ENCODE results near the gene TRIM62. TPM values are rescaled to one million over a fixed set of nuclear protein-coding genes. Genes with fewer than 3 reads are reported as not detected.

The TRIM62 gene
- total RNA-seq, 4 donors from 2014 or later, result 25.8 to 41.4 (median 34.0) TPM

DNA sequence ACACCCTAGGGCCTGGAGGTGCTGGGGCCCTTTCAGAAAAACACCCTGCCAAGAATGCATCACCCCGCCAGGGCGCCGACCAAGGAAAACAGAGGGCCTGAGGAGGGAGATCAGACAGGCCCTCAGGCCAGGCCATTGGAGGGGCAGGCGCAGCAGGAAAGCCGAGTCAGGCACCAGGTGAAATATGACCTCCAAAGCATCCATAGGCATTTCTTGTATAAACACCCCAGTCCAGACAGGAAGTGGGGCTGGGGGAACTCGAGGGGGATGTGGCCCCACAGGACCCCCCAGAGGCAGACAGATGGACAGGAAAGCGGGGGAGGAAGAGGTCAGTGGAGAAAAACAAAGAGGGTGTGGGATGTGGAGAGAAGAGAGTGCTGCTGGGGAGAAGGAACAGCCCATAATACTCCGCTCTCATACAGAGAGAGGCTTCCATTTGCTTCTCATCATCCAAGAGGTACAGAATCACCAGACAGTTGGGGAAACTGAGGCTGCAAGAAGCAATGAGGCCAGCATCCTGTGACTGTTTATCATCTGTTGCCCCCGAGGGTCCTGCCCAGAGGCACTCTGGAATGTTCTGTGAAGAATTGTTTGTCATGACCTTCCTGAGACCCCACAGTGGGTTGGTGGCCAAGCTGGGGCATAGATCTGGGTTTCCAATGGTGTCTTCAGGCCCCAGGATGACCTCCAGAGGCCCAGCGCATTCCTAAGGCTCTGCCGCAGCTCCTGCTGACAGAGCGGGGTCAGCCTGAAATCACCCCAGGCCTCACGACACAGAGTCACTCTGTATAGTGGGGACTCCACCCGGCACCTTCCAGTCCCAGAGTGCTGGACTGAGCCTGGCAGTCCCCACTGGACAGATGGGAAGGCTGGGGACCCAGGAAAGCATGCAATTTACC, 18.0 kb downstream of the TRIM62 start:
- Histone ChIP-seq H3K4me3 (no peak overlapping the region), H3K27me3 (no peaks in the 10 kb centered on the region), H3K4me1 (peaks cover 10% of the 10 kb centered on the region), H3K9me3 (no peaks in the 10 kb centered on the region), H3K36me3 (peaks cover 13% of the 10 kb centered on the region), H3K27ac (no peak overlapping the region)
- 71% methylated on average over 14 of the region's 14 CpGs for WGBS
- DNase-seq (ENCODE audit: low spot score in 2 of 2), result no peak
- TF ChIP-seq POLR2AphosphoS5 (IDR thresholded peaks at IDR 0.05) (no peak), POLR2A (IDR thresholded peaks at IDR 0.05) (no peak), EP300 (IDR thresholded peaks at IDR 0.05) (no peak)
- TF ChIP-seq, protein P1, sequence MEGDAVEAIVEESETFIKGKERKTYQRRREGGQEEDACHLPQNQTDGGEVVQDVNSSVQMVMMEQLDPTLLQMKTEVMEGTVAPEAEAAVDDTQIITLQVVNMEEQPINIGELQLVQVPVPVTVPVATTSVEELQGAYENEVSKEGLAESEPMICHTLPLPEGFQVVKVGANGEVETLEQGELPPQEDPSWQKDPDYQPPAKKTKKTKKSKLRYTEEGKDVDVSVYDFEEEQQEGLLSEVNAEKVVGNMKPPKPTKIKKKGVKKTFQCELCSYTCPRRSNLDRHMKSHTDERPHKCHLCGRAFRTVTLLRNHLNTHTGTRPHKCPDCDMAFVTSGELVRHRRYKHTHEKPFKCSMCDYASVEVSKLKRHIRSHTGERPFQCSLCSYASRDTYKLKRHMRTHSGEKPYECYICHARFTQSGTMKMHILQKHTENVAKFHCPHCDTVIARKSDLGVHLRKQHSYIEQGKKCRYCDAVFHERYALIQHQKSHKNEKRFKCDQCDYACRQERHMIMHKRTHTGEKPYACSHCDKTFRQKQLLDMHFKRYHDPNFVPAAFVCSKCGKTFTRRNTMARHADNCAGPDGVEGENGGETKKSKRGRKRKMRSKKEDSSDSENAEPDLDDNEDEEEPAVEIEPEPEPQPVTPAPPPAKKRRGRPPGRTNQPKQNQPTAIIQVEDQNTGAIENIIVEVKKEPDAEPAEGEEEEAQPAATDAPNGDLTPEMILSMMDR (IDR thresholded peaks at IDR 0.05), result no peak

GRCh38 chr1:33162141-33162540, 19.7 kb downstream of the TRIM62 start:
- DNase-seq (ENCODE audit: low spot score in 2 of 2), result no peak
- Histone ChIP-seq H3K27me3 (no peaks in the 10 kb centered on the region), H3K4me1 (peaks cover 10% of the 10 kb centered on the region), H3K36me3 (peaks cover 23% of the 10 kb centered on the region), H3K9me3 (no peaks in the 10 kb centered on the region), H3K27ac (no peak overlapping the region), H3K4me3 (no peak overlapping the region)
- 88% methylated on average over 1 of the region's 2 CpGs for WGBS
- TF ChIP-seq POLR2A (IDR thresholded peaks at IDR 0.05) (no peak), EP300 (IDR thresholded peaks at IDR 0.05) (no peak), POLR2AphosphoS5 (IDR thresholded peaks at IDR 0.05) (no peak)
- TF ChIP-seq, protein P1 (IDR thresholded peaks at IDR 0.05), result no peak

- H3K4me1 ChIP-seq, result peaks cover 10% of the 10 kb centered on the region
- H3K36me3 ChIP-seq, result peaks cover 23% of the 10 kb centered on the region
- H3K27me3 ChIP-seq, result no peaks in the 10 kb centered on the region
- WGBS, result 62% methylated on average over 11 of the region's 25 CpGs
- no peaks in the 10 kb centered on the region for H3K9me3 ChIP-seq
- no peak overlapping the region for H3K4me3 ChIP-seq
- TF ChIP-seq, protein P1 (IDR thresholded peaks at IDR 0.05), result no peak
- no peak for TF ChIP-seq POLR2AphosphoS5 (IDR thresholded peaks at IDR 0.05)
- TF ChIP-seq POLR2A (IDR thresholded peaks at IDR 0.05), result no peak
- no peak for TF ChIP-seq EP300 (IDR thresholded peaks at IDR 0.05)
- H3K27ac ChIP-seq, result no peak overlapping the region
- DNase-seq (ENCODE audit: low spot score in 2 of 2), result no peak
These were observed 20.7 kb downstream of the TRIM62 start for GRCh38 chr1:33161061-33161681.

GRCh38 chr1:33159577-33159976, 22.3 kb downstream of the TRIM62 start:
- H3K4me1 ChIP-seq, result peaks cover 12% of the 10 kb centered on the region
- no peaks in the 10 kb centered on the region for H3K27me3 ChIP-seq
- peaks cover 23% of the 10 kb centered on the region for H3K36me3 ChIP-seq
- WGBS, result 93% methylated on average over 15 of the region's 26 CpGs
- H3K9me3 ChIP-seq, result no peaks in the 10 kb centered on the region
- no peak overlapping the region for H3K4me3 ChIP-seq
- H3K27ac ChIP-seq, result no peak overlapping the region
- DNase-seq (ENCODE audit: low spot score in 2 of 2), result no peak
- TF ChIP-seq POLR2A (IDR thresholded peaks at IDR 0.05) (no peak), POLR2AphosphoS5 (IDR thresholded peaks at IDR 0.05) (no peak)

DNA sequence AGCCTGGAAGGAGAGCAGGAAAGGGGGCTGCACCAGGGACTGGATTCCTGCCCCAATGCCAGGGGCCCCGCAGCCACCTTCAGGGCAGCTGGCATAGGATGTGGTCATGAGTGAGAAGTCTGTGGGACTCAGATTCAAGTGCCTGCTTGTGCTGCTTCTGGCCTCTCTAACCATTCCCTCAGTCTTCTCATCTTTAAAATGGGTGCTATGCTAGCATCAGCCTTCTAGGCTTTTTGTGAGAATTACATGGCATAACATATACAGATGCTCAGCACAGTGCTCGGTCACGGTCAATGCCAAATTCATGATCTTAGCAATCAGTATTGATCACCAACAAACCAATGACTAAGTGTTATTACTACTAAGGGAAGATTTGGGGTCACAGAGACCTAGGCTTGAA, 23.5 kb downstream of the TRIM62 start:
- no peak overlapping the region for H3K27ac ChIP-seq
- WGBS, result 97% methylated on average over 3 of the region's 3 CpGs
- peaks cover 23% of the 10 kb centered on the region for H3K36me3 ChIP-seq
- DNase-seq (ENCODE audit: low spot score in 2 of 2), result no peak
- no peak overlapping the region for H3K4me3 ChIP-seq
- no peaks in the 10 kb centered on the region for H3K27me3 ChIP-seq
- TF ChIP-seq, protein P1 (IDR thresholded peaks at IDR 0.05), result no peak
- no peak for TF ChIP-seq POLR2AphosphoS5 (IDR thresholded peaks at IDR 0.05)
- TF ChIP-seq POLR2A (IDR thresholded peaks at IDR 0.05), result no peak
- no peak for TF ChIP-seq EP300 (IDR thresholded peaks at IDR 0.05)
- no peaks in the 10 kb centered on the region for H3K9me3 ChIP-seq
- H3K4me1 ChIP-seq, result peaks cover 20% of the 10 kb centered on the region

Measured in suprapubic skin (tissue), 4 donors.